ENCODE data around the gene WDR44.
"Not testable (repeated sequence)": the region's sequence is repeated elsewhere in the genome, so short reads cannot be mapped to it uniquely, and the experiment has no call there.

WDR44 gene

GRCh38 chrX:118480172-118480571 is 134.3 kb downstream of the WDR44 start:
- DNase-seq (ENCODE audit: low read depth in 1 of 2, low spot score in 1 of 2): no peak

GRCh38 chrX:118482384-118482783 is 136.5 kb downstream of the WDR44 start:
- not testable (repeated sequence) for DNase-seq (ENCODE audit: low read depth in 1 of 2, low spot score in 1 of 2)

GRCh38 chrX:118484216-118484903 is 138.5 kb downstream of the WDR44 start:
- DNase-seq (ENCODE audit: low read depth in 1 of 2, low spot score in 1 of 2): no peak

- DNase-seq (ENCODE audit: low read depth in 1 of 2, low spot score in 1 of 2): not testable (repeated sequence)
Measured at GRCh38 chrX:118486693-118487092, 140.8 kb downstream of the WDR44 start.

GRCh38 chrX:118493016-118493415 is 147.1 kb downstream of the WDR44 start:
- DNase-seq (ENCODE audit: low read depth in 1 of 2, low spot score in 1 of 2): no peak

- DNase-seq (ENCODE audit: low read depth in 1 of 2, low spot score in 1 of 2): no peak
Measured at GRCh38 chrX:118493653-118494297, 147.9 kb downstream of the WDR44 start.

GRCh38 chrX:118495061-118495921 is 149.4 kb downstream of the WDR44 start, which contains the start of gene DOCK11:
TSS of gene DOCK11 (plus strand) at chrX:118495815. CDS start at chrX:118495972, 157 bp downstream.
- DNase-seq (ENCODE audit: low read depth in 1 of 2, low spot score in 1 of 2): peak; percentile 39 to 71

- DNase-seq (ENCODE audit: low read depth in 1 of 2, low spot score in 1 of 2): peak; percentile 54 to 59
Measured at GRCh38 chrX:118495958-118496762, 150.3 kb downstream of the WDR44 start.

GRCh38 chrX:118496763-118497079 is 150.8 kb downstream of the WDR44 start:
- DNase-seq (ENCODE audit: low read depth in 1 of 2, low spot score in 1 of 2): no peak

GRCh38 chrX:118497180-118497818 is 151.4 kb downstream of the WDR44 start:
- DNase-seq (ENCODE audit: low read depth in 1 of 2, low spot score in 1 of 2): no peak

- DNase-seq (ENCODE audit: low read depth in 1 of 2, low spot score in 1 of 2): no peak
Measured at GRCh38 chrX:118498351-118498750, 152.4 kb downstream of the WDR44 start.

- DNase-seq (ENCODE audit: low read depth in 1 of 2, low spot score in 1 of 2): no peak
Measured at GRCh38 chrX:118498755-118499154, 152.8 kb downstream of the WDR44 start.

- DNase-seq (ENCODE audit: low read depth in 1 of 2, low spot score in 1 of 2): no peak
Measured at GRCh38 chrX:118499295-118499694, 153.4 kb downstream of the WDR44 start.

All from activated T-helper 1 cell treated with anti-CD3 and anti-CD28 coated beads, Interleukin-2, amount 50 U/mL, for 16 hours (primary cell).